HFF-Myc (cell line): ENCODE data around the gene SNAP91.
"Not testable (repeated sequence)": the region's sequence is repeated elsewhere in the genome, so short reads cannot be mapped to it uniquely, and the experiment has no call there.

Experiments
- DNase-seq: peaks from one replicate; pipeline ENCODE4 v3.0.0-alpha.2; 2011; ENCODE audit warnings: low read depth; ENCODE audit errors: extremely low read depth
- H3K4me3 ChIP-seq: replicated peaks from 2 replicates; pipeline ENCODE4 v1.5.1; 2011; ENCODE audit warnings: low read depth, mild to moderate bottlenecking, control low read depth, low read length
- CTCF ChIP-seq: IDR thresholded peaks from 2 replicates; pipeline ENCODE4 v1.5.1; 2012; ENCODE audit warnings: mild to moderate bottlenecking, low read depth, low read length, control low read depth; ENCODE audit errors: missing control alignments

SNAP91 gene

GRCh38 chr6:83558975-83559374 lies 149.9 kb downstream of the SNAP91 start:
- no peak overlapping the region for H3K4me3 ChIP-seq
- no peak for DNase-seq
- no peak for TF ChIP-seq CTCF

- H3K4me3 ChIP-seq: no peak overlapping the region
- no peak for TF ChIP-seq CTCF
- DNase-seq: no peak
These were observed 152.0 kb downstream of the SNAP91 start for GRCh38 chr6:83556871-83557270.

GRCh38 chr6:83551748-83552147 lies 157.2 kb downstream of the SNAP91 start:
- not testable (repeated sequence) for DNase-seq

GRCh38 chr6:83550482-83550881 lies 158.4 kb downstream of the SNAP91 start:
- not testable (repeated sequence) for DNase-seq, H3K4me3 ChIP-seq

More at GRCh38 chr6:83551748-83552147, 157.2 kb downstream of the SNAP91 start:
- H3K4me3 ChIP-seq: not testable (repeated sequence)

- no peak for TF ChIP-seq CTCF
- no peak overlapping the region for H3K4me3 ChIP-seq
- no peak for DNase-seq
These were observed 162.3 kb downstream of the SNAP91 start for GRCh38 chr6:83546636-83547035.

GRCh38 chr6:83539678-83540077 lies 169.2 kb downstream of the SNAP91 start:
- DNase-seq: no peak
- H3K4me3 ChIP-seq: no peak overlapping the region
- TF ChIP-seq CTCF: no peak

GRCh38 chr6:83536647-83537589 lies 172.0 kb downstream of the SNAP91 start:
- TF ChIP-seq CTCF: no peak
- no peak for DNase-seq
- H3K4me3 ChIP-seq: no peak overlapping the region
